Colonic mucosa (tissue), 4 donors: ENCODE data around the gene G6PC2. TPM values are rescaled to one million over a fixed set of nuclear protein-coding genes. Genes with fewer than 3 reads are reported as not detected.

ENCODE experiments used
- DNase-seq: peaks from one replicate; pipeline ENCODE4 v3.0.0-alpha.2; 2020
- H3K27ac ChIP-seq: fragments of 200-600 bp; one replicate; pipeline ENCODE4 v1.8.0; 2021
- H3K27me3 ChIP-seq: fragments of 200-600 bp; one replicate; pipeline ENCODE4 v1.8.0; 2021
- H3K36me3 ChIP-seq: fragments of 200-600 bp; one replicate; pipeline ENCODE4 v1.8.0; 2021
- H3K4me1 ChIP-seq: fragments of 200-600 bp; one replicate; pipeline ENCODE4 v1.8.0; 2021; ENCODE audit warnings: mild to moderate bottlenecking
- H3K4me3 ChIP-seq: fragments of 200-600 bp; one replicate; pipeline ENCODE4 v1.8.0; 2021
- H3K9ac ChIP-seq, 2 donors: one replicate each; pipeline ENCODE4 v1.7.0; 2013; ENCODE audit warnings: control low read depth in 2 of 2, low read depth in 2 of 2, low read length in 2 of 2
- H3K9me3 ChIP-seq: fragments of 200-600 bp; one replicate; pipeline ENCODE4 v1.8.0; 2021
- intact Hi-C: fragments of 100-400 bp; cut with DNase I; formaldehyde crosslinking; loops from one replicate; pipeline ENCODE4 v1.14.1; 2022
- total RNA-seq, 2 donors: library from RNA; stranded (reverse); fragmentation: NEBNext Ultra II Directional in 1 of 2; extraction: Animal tissue kit (Norgen Biotek cat#: 25700) in 1 of 2; gene quantifications; one replicate each; pipeline ENCODE4 v1.2.1, GENCODE V29; 2021
- TF ChIP-seq, protein P1 (sequence below): fragments of 200-600 bp; IDR thresholded peaks from one replicate; pipeline ENCODE4 v1.8.0; 2022; ENCODE audit warnings: antibody characterized with exemption, mild to moderate bottlenecking
- donor health status: healthy.
- donor health status: DM: no; HTN: no; CAD: no.
- donor health status: DM: no; HTN: no; CAD: no.

G6PC2 gene
- total RNA-seq, 2 donors from 2014 or later, result 0.11 TPM; not detected in 1

DNA sequence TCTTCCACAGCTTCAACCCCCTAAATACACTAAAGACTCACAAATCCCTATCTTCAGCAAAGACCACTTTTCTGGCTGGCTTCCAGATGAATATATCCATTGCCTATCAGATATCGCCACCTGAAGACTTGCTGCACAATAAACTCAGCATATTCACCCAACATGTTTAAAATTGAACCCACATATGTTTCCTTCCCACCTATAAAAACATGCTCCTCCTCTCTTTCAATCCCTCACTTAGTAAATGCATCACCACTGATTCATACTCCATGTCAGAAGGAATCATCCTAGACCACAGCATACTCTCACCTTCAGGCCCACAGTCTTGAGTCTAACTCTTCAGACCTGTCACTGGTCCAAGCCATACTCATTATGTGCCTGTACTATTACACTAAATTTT, 16.1 kb upstream of the G6PC2 start:
- Histone ChIP-seq H3K27me3 (no peaks in the 10 kb centered on the region), H3K4me1 (peaks cover 5% of the 10 kb centered on the region), H3K9me3 (no peaks in the 10 kb centered on the region), H3K27ac (no peak overlapping the region), H3K4me3 (no peak overlapping the region), H3K9ac (no peak overlapping the region), H3K36me3 (no peaks in the 10 kb centered on the region)
- TF ChIP-seq, protein P1, sequence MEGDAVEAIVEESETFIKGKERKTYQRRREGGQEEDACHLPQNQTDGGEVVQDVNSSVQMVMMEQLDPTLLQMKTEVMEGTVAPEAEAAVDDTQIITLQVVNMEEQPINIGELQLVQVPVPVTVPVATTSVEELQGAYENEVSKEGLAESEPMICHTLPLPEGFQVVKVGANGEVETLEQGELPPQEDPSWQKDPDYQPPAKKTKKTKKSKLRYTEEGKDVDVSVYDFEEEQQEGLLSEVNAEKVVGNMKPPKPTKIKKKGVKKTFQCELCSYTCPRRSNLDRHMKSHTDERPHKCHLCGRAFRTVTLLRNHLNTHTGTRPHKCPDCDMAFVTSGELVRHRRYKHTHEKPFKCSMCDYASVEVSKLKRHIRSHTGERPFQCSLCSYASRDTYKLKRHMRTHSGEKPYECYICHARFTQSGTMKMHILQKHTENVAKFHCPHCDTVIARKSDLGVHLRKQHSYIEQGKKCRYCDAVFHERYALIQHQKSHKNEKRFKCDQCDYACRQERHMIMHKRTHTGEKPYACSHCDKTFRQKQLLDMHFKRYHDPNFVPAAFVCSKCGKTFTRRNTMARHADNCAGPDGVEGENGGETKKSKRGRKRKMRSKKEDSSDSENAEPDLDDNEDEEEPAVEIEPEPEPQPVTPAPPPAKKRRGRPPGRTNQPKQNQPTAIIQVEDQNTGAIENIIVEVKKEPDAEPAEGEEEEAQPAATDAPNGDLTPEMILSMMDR, result no peak
- DNase-seq, result no peak
- intact Hi-C loops, result no loop called here

GRCh38 chr2:168889635-168890005, 11.5 kb upstream of the G6PC2 start:
- Histone ChIP-seq H3K4me3 (peak overlapping the region; percentile 68), H3K27me3 (no peaks in the 10 kb centered on the region), H3K9ac (no peak overlapping the region), H3K27ac (no peak overlapping the region), H3K9me3 (no peaks in the 10 kb centered on the region), H3K36me3 (no peaks in the 10 kb centered on the region), H3K4me1 (peaks cover 9% of the 10 kb centered on the region)
- TF ChIP-seq, protein P1, result no peak
- DNase-seq, result peak; percentile 18
- intact Hi-C loops, result no loop called here

GRCh38 chr2:168890006-168890782, 10.9 kb upstream of the G6PC2 start, which contains the start of gene SPC25:
Gene SPC25 (minus strand): TSS chr2:168890430. CDS start chr2:168889519, 911 bp downstream.
- Histone ChIP-seq H3K36me3 (no peaks in the 10 kb centered on the region), H3K9me3 (no peaks in the 10 kb centered on the region), H3K9ac (peak within 1 kb of the TSS in 1 of 2 donors; percentile 13), H3K4me1 (peaks cover 9% of the 10 kb centered on the region), H3K4me3 (peak within 1 kb of the TSS; percentile 68), H3K27me3 (no peaks in the 10 kb centered on the region), H3K27ac (no peak within 1 kb of the TSS)
- intact Hi-C loops, result no loop called here
- peak; percentile 94 for DNase-seq
- TF ChIP-seq, protein P1, result no peak

- no peaks in the 10 kb centered on the region for H3K36me3 ChIP-seq
- H3K27ac ChIP-seq, result no peak overlapping the region
- H3K4me3 ChIP-seq, result no peak overlapping the region
- H3K4me1 ChIP-seq, result peaks cover 9% of the 10 kb centered on the region
- H3K9me3 ChIP-seq, result no peaks in the 10 kb centered on the region
- H3K27me3 ChIP-seq, result no peaks in the 10 kb centered on the region
- no peak overlapping the region for H3K9ac ChIP-seq
- TF ChIP-seq, protein P1, result no peak
- no peak for DNase-seq
- intact Hi-C loops, result no loop called here
Observed at GRCh38 chr2:168892327-168892726, 8.8 kb upstream of the G6PC2 start.

DNA sequence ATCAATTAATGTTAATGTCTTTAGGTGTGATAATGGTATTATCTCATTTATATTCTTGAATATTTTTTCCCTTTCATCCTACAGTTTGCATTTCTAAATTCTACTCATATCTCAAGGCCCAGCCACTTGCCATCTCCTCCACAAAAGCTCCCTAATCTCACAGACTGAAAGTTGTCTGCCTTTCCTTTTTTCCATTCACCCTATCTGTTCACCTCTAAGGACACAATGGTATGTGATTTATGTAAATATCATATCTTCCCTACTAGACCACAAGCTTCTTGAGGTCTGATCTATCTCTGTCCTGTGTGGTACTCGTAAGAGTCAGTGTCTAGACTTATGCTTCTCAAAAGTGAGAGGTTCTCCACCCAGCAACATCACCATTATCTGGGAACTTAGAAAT, 7.0 kb upstream of the G6PC2 start:
- no peak overlapping the region for H3K4me3 ChIP-seq
- H3K9ac ChIP-seq, result no peak overlapping the region
- no peaks in the 10 kb centered on the region for H3K27me3 ChIP-seq
- H3K36me3 ChIP-seq, result no peaks in the 10 kb centered on the region
- DNase-seq, result no peak
- H3K9me3 ChIP-seq, result no peaks in the 10 kb centered on the region
- intact Hi-C loops, result no loop called here
- TF ChIP-seq, protein P1, result no peak
- H3K4me1 ChIP-seq, result peaks cover 9% of the 10 kb centered on the region
- H3K27ac ChIP-seq, result no peak overlapping the region
